ENCODE data around the gene CCDC158. TPM values are rescaled to one million over a fixed set of nuclear protein-coding genes. Genes with fewer than 3 reads are reported as not detected.

The CCDC158 gene
- total and polyA plus RNA-seq, 2 of the 8 experiments (the other 6 are each of a cell fraction or from before 2014, with no cell fraction given): not detected

DNA sequence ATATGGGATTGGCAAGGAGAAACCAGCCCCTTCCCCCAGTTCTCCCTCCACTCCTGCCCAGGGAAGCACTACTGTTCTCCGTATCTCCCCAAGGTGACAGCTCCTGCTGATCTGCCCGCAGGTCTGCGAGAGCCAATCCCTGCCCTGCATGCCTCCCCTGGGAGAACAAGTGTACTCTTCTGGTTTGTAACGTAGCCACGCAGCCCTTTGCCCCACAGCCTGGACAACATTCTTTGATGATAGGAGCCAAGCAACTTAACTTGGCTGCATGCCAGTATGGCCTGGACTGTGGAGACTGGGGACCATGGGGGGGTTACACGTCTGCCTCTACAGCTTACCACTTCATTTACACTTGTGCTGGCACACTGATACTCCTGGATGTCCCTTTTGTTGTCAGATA is 112.4 kb downstream of the CCDC158 start:
- Histone ChIP-seq H2BK12ac (ENCODE audit: low read depth, low read length) (no peak overlapping the region), H2AFZ (ENCODE audit: low read length) (no peak overlapping the region), H3K4me3 (ENCODE audit: extremely low read depth in 1 of 4, insufficient read depth in 2 of 4, low read depth in 3 of 4, low read length in 4 of 4) (no peak overlapping the region), H4K91ac (replicated peaks; ENCODE audit: insufficient read length, low read length) (no peak overlapping the region), H2BK5ac (ENCODE audit: low read depth, low read length) (no peak overlapping the region), H3K27ac (ENCODE audit: low read depth, low read length) (no peak overlapping the region), H3K23ac (ENCODE audit: insufficient read length) (no peak overlapping the region), H3K14ac (ENCODE audit: insufficient read length) (no peak overlapping the region), H4K8ac (ENCODE audit: extremely low read depth, insufficient read depth, low read length) (no peak overlapping the region), H3K27me3 (replicated peaks in 1 of 4; ENCODE audit: control insufficient read depth in 3 of 4, extremely low read depth in 1 of 4, insufficient read depth in 3 of 4, low read length in 3 of 4) (peaks cover 2 to 17% (median 11%) of the 10 kb centered on the region in 4 experiments), H3K9ac (replicated peaks in 1 of 4; ENCODE audit: extremely low read depth in 1 of 4, low read depth in 3 of 4, low read length in 3 of 4) (no peak overlapping the region), H2AK5ac (ENCODE audit: low read depth, low read length) (no peak overlapping the region), H3K36me3 (ENCODE audit: control insufficient read depth in 2 of 4, insufficient read depth in 4 of 4, low read length in 3 of 4) (peaks cover 0 to 4% (median 0%) of the 10 kb centered on the region in 4 experiments; a peak in 2 of 8 replicates), H3K4ac (replicated peaks; ENCODE audit: insufficient read length, low read depth, low read length) (no peak overlapping the region), H4K5ac (ENCODE audit: insufficient read length, low read depth, low read length) (no peak overlapping the region), H2BK120ac (replicated peaks; ENCODE audit: low read depth, low read length) (no peak overlapping the region), H3K9me3 (ENCODE audit: insufficient read depth in 2 of 2, low read depth in 1 of 2, low read length in 1 of 2) (no peaks in the 10 kb centered on the region), H3K79me2 (ENCODE audit: control insufficient read depth in 1 of 2, insufficient read depth in 2 of 2, low read length in 2 of 2) (no peaks in the 10 kb centered on the region), H3K56ac (replicated peaks; ENCODE audit: insufficient read length, low read depth, low read length) (no peak overlapping the region), H3K18ac (ENCODE audit: extremely low read depth, low read length) (no peak overlapping the region), H3K4me1 (replicated peaks in 1 of 4; ENCODE audit: control insufficient read depth in 3 of 4, insufficient read depth in 4 of 4, low read length in 3 of 4) (no peaks in the 10 kb centered on the region; a peak in 1 of 7 replicates), H3K4me2 (ENCODE audit: insufficient read depth in 1 of 2, low read depth in 2 of 2, low read length in 2 of 2) (no peak overlapping the region; a peak in 1 of 4 replicates), H2BK15ac (ENCODE audit: low read length) (no peak overlapping the region), H3K23me2 (ENCODE audit: low read depth, low read length) (peaks cover 8% of the 10 kb centered on the region; the same call in 1 of the 2 replicates), H2BK20ac (ENCODE audit: low read length) (no peak overlapping the region), H3K79me1 (ENCODE audit: low read depth, low read length) (no peaks in the 10 kb centered on the region), H4K20me1 (replicated peaks in 1 of 2; ENCODE audit: control insufficient read depth in 1 of 2, insufficient read depth in 2 of 2, low read length in 2 of 2) (peaks cover 0 to 1% of the 10 kb centered on the region in 2 experiments)
- FAIRE-seq: no peak
- TF ChIP-seq GTF2F1 (IDR thresholded peaks at IDR 0.05; ENCODE audit: borderline replicate concordance, low read depth, low read length) (no peak), RBBP5 (IDR thresholded peaks at IDR 0.05; ENCODE audit: borderline replicate concordance, low read depth, low read length) (no peak), CHD1 (IDR thresholded peaks at IDR 0.05; ENCODE audit: low read depth, low read length) (no peak)
- WGBS, 2 experiments (ENCODE audit: extremely low coverage in 1 of 2, insufficient coverage in 1 of 2, insufficient read length in 1 of 2, insufficient replicate concordance in 2 of 2, low coverage in 1 of 2, low lambda C conversion rate in 2 of 2, missing lambda C conversion rate in 1 of 2): 85% methylated on average over 6 of the region's 6 CpGs; no CpG with 5 or more reads in 1 of the 2 experiments
- DNase-seq (ENCODE audit: low read depth in 1 of 2, low spot score in 2 of 2): no peak
- ChIA-PET POLR2A (ENCODE audit: partially characterized antibody) (no interaction called here), CTCF (ENCODE audit: partially characterized antibody) (interaction anchor here (1.0 to 4.4 kb wide), 5 partner anchors 14 to 128 kb away, joined by 3 to 35 read pairs (median 21); no protein-coding TSS in a partner anchor)

Data from H1 (cell line).